ENCODE results near the gene BPI.

The BPI gene

DNA sequence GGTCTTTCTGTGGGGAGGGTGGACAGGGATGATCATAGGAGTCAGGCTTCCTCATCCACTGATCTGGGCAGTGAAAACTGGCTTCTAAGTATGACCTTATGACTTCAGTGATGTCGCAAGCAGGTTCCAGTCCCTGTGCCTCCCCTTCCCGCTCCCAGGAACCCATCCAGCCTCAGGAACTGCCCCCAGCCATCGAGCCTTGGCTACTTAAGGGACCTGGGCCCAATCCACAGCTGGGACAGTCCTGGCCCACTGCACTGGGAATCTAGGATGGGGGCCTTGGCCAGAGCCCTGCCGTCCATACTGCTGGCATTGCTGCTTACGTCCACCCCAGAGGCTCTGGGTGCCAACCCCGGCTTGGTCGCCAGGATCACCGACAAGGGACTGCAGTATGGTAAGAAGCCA lies 42.3 kb downstream of the BPI start, which contains the start of gene LBP:
LBP (plus strand) TSS at position 236 of the 405 bp plus-strand sequence; CDS start at position 271, 35 bp downstream.
- TF ChIP-seq CREB1 (IDR thresholded peaks at IDR 0.05; ENCODE audit: low read depth): no peak
- TF ChIP-seq CEBPB (IDR thresholded peaks at IDR 0.05): no peak
- TF ChIP-seq TCF12 (IDR thresholded peaks at IDR 0.05; ENCODE audit: low read depth): no peak
- no peak for TF ChIP-seq TEAD4 (IDR thresholded peaks at IDR 0.05)
- TF ChIP-seq, protein P1, sequence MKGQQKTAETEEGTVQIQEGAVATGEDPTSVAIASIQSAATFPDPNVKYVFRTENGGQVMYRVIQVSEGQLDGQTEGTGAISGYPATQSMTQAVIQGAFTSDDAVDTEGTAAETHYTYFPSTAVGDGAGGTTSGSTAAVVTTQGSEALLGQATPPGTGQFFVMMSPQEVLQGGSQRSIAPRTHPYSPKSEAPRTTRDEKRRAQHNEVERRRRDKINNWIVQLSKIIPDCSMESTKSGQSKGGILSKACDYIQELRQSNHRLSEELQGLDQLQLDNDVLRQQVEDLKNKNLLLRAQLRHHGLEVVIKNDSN (IDR thresholded peaks at IDR 0.05): no peak
- TF ChIP-seq, protein P2, sequence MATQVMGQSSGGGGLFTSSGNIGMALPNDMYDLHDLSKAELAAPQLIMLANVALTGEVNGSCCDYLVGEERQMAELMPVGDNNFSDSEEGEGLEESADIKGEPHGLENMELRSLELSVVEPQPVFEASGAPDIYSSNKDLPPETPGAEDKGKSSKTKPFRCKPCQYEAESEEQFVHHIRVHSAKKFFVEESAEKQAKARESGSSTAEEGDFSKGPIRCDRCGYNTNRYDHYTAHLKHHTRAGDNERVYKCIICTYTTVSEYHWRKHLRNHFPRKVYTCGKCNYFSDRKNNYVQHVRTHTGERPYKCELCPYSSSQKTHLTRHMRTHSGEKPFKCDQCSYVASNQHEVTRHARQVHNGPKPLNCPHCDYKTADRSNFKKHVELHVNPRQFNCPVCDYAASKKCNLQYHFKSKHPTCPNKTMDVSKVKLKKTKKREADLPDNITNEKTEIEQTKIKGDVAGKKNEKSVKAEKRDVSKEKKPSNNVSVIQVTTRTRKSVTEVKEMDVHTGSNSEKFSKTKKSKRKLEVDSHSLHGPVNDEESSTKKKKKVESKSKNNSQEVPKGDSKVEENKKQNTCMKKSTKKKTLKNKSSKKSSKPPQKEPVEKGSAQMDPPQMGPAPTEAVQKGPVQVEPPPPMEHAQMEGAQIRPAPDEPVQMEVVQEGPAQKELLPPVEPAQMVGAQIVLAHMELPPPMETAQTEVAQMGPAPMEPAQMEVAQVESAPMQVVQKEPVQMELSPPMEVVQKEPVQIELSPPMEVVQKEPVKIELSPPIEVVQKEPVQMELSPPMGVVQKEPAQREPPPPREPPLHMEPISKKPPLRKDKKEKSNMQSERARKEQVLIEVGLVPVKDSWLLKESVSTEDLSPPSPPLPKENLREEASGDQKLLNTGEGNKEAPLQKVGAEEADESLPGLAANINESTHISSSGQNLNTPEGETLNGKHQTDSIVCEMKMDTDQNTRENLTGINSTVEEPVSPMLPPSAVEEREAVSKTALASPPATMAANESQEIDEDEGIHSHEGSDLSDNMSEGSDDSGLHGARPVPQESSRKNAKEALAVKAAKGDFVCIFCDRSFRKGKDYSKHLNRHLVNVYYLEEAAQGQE (IDR thresholded peaks at IDR 0.05; ENCODE audit: low read depth): no peak
- no peak for TF ChIP-seq NFIC (IDR thresholded peaks at IDR 0.05)

DNA sequence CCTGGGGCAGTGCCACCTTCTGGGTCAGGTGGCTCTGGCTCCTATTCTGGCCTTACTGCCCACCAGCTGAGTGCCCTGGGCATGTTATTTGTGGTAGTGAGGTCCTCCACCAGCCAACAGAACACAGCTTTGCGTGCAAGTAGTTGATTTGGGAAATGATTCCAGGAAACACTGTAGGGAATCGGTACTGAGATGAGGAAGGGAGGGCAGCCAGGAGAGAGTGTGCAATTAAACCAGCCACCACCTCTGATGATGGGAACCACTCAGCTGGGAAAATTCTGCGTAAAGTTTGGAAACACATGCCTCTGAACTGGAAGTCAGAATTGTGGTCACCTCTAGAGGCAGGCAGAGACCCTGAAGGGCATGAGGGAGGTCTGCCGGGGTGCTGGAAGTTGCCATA lies 42.8 kb downstream of the BPI start:
- no peak for TF ChIP-seq CEBPB (IDR thresholded peaks at IDR 0.05)
- no peak for TF ChIP-seq YY1 (IDR thresholded peaks at IDR 0.05; ENCODE audit: low read depth)
- TF ChIP-seq, protein P3, sequence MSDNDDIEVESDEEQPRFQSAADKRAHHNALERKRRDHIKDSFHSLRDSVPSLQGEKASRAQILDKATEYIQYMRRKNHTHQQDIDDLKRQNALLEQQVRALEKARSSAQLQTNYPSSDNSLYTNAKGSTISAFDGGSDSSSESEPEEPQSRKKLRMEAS (IDR thresholded peaks at IDR 0.05): no peak
- TF ChIP-seq ZBTB7A (IDR thresholded peaks at IDR 0.05; ENCODE audit: low read depth): no peak
- TF ChIP-seq NFIC (IDR thresholded peaks at IDR 0.05): no peak
- no peak for TF ChIP-seq TAF1 (IDR thresholded peaks at IDR 0.05; ENCODE audit: low read depth)
- TF ChIP-seq, protein P2 (IDR thresholded peaks at IDR 0.05; ENCODE audit: low read depth): no peak
- TF ChIP-seq FOXM1 (IDR thresholded peaks at IDR 0.05; ENCODE audit: borderline replicate concordance, low read depth): no peak
- TF ChIP-seq, protein P1 (IDR thresholded peaks at IDR 0.05): no peak
- TF ChIP-seq RAD21 (IDR thresholded peaks at IDR 0.05; ENCODE audit: low read depth): no peak
- no peak for TF ChIP-seq EP300 (IDR thresholded peaks at IDR 0.05; ENCODE audit: borderline replicate concordance)
- TF ChIP-seq CREB1 (IDR thresholded peaks at IDR 0.05; ENCODE audit: low read depth): no peak
- TF ChIP-seq TEAD4 (IDR thresholded peaks at IDR 0.05): no peak
- no peak for TF ChIP-seq TCF12 (IDR thresholded peaks at IDR 0.05; ENCODE audit: low read depth)
- TF ChIP-seq EGR1 (IDR thresholded peaks at IDR 0.05): no peak

DNA sequence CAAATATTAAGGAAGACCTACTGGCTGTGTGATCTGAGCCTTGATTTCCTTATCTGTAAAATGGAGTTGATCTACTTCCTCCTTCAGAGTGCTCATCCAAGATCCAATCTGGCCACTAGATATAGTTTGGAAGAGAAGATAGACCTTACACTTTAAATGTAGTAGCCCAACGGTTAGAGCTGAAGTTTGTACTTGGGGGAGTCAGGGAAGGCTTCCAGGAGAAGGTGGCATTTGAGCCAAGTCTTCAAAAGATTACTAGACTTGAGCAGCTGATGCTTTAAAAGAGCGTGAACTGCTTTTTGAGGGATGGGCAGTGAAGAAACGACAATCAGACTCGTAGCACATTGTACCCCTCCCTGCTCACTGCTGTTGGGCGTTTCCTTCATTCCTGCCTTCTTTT lies 45.9 kb downstream of the BPI start:
- TF ChIP-seq EP300 (IDR thresholded peaks at IDR 0.05; ENCODE audit: borderline replicate concordance): no peak
- no peak for TF ChIP-seq FOXM1 (IDR thresholded peaks at IDR 0.05; ENCODE audit: borderline replicate concordance, low read depth)
- no peak for TF ChIP-seq CEBPB (IDR thresholded peaks at IDR 0.05)
- no peak for TF ChIP-seq TCF12 (IDR thresholded peaks at IDR 0.05; ENCODE audit: low read depth)
- TF ChIP-seq, protein P3 (IDR thresholded peaks at IDR 0.05): no peak
- TF ChIP-seq TEAD4 (IDR thresholded peaks at IDR 0.05): no peak
- TF ChIP-seq EGR1 (IDR thresholded peaks at IDR 0.05): no peak
- TF ChIP-seq TAF1 (IDR thresholded peaks at IDR 0.05; ENCODE audit: low read depth): no peak

DNA sequence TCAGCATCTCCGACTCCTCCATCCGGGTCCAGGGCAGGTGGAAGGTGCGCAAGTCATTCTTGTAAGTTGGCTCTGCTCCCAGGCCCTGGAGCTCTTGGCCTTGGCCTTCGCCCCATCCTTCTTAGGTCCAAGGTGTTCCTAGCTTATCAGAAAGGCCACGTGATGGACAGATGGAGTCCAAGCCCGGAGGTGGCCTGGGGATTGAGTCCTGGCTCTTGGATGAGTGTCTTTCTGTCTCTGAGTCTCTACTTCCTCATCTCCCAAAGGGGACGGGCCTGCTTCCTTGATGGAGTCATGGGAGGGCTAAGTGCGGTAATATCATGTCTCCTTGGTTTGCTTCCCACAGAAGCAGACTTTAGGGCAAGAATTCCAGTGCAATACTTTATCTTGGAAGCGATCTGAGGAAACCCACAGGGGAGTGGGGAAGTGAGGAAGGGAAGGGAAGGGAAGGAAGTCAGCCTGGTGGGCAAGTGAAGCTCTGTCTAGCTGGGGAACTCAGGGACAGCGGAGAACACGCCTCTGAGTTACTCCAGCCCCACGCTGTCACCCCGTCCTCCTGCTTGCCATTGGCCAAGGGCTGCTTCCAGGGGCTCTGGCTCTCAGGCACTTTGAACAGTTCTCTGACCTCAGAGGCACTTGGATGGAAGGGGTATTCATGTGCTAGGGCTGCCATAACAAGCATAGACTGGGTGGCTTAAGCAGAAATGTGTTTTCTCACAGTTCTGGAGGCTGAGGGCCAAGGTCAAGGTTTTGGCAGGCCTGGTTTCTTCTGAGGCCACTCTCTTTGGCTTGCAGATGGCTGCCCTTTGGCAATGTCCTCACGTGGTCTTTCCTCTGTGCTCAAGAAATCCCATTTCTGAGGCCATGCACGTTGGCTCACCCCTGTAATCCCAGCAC lies 47.2 kb downstream of the BPI start:
- TF ChIP-seq, protein P3 (IDR thresholded peaks at IDR 0.05): no peak
- TF ChIP-seq YY1 (IDR thresholded peaks at IDR 0.05; ENCODE audit: low read depth): no peak
- TF ChIP-seq EP300 (IDR thresholded peaks at IDR 0.05; ENCODE audit: borderline replicate concordance): no peak
- TF ChIP-seq FOXM1 (IDR thresholded peaks at IDR 0.05; ENCODE audit: borderline replicate concordance, low read depth): no peak
- TF ChIP-seq ZBTB7A (IDR thresholded peaks at IDR 0.05; ENCODE audit: low read depth): no peak

DNA sequence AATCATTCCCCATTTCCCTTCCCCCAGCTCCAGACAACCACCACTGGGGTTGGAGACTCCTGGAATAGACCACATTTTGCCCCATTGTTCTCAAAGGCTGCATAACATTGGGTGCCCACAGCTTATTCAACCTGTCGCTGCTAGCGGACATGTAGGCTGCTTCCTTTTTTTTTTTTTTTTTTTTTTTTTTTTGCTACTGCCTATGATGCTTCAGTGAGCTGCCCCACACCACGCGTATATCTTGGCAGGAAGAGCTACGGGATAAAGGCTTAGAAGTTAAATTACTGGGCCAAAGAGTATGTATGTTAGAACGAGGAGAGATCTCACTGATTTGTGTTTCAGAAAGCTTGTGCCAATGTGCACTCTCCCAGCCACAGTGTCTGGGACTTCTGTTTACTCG lies 49.4 kb downstream of the BPI start:
- TF ChIP-seq RAD21 (IDR thresholded peaks at IDR 0.05; ENCODE audit: low read depth): no peak
- no peak for TF ChIP-seq YY1 (IDR thresholded peaks at IDR 0.05; ENCODE audit: low read depth)
- no peak for TF ChIP-seq NFIC (IDR thresholded peaks at IDR 0.05)
- no peak for TF ChIP-seq EP300 (IDR thresholded peaks at IDR 0.05; ENCODE audit: borderline replicate concordance)
- no peak for TF ChIP-seq EGR1 (IDR thresholded peaks at IDR 0.05)
- no peak for TF ChIP-seq FOXM1 (IDR thresholded peaks at IDR 0.05; ENCODE audit: borderline replicate concordance, low read depth)

DNA sequence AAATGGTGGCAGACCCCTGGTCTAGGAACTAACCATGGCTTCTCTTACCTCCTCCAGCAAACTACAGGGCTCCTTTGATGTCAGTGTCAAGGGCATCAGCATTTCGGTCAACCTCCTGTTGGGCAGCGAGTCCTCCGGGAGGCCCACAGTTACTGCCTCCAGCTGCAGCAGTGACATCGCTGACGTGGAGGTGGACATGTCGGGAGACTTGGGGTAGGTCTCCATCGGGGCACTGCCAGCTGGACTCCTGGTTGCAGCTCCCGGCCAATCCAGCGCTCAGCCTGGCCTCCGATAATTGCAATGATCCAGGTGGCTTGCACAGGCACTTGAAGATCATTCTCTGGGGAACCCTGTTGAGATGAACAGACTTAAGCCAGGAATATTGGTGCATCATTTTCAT lies 50.3 kb downstream of the BPI start:
- no peak for TF ChIP-seq TCF12 (IDR thresholded peaks at IDR 0.05; ENCODE audit: low read depth)
- no peak for TF ChIP-seq TAF1 (IDR thresholded peaks at IDR 0.05; ENCODE audit: low read depth)
- TF ChIP-seq, protein P3 (IDR thresholded peaks at IDR 0.05): no peak
- TF ChIP-seq FOXM1 (IDR thresholded peaks at IDR 0.05; ENCODE audit: borderline replicate concordance, low read depth): no peak
- no peak for TF ChIP-seq RAD21 (IDR thresholded peaks at IDR 0.05; ENCODE audit: low read depth)
- no peak for TF ChIP-seq ZBTB7A (IDR thresholded peaks at IDR 0.05; ENCODE audit: low read depth)
- no peak for TF ChIP-seq YY1 (IDR thresholded peaks at IDR 0.05; ENCODE audit: low read depth)
- TF ChIP-seq, protein P1 (IDR thresholded peaks at IDR 0.05): no peak
- TF ChIP-seq CREB1 (IDR thresholded peaks at IDR 0.05; ENCODE audit: low read depth): no peak
- no peak for TF ChIP-seq TEAD4 (IDR thresholded peaks at IDR 0.05)
- TF ChIP-seq, protein P2 (IDR thresholded peaks at IDR 0.05; ENCODE audit: low read depth): no peak
- TF ChIP-seq NFIC (IDR thresholded peaks at IDR 0.05): no peak
- no peak for TF ChIP-seq EGR1 (IDR thresholded peaks at IDR 0.05)

All from Ishikawa (cell line).